HEK293 (cell line): Measurements from ENCODE around the gene NAPB.

Experiments used
- CTCF ChIA-PET: fragments of 350-600 bp; formaldehyde crosslinking; extraction: SDS; loops from one replicate; lab custom pipeline; 2021; ENCODE audit warnings: antibody characterized with exemption; lab: Yijun Ruan, JAX
- POLR2A ChIA-PET: fragments of 300-600 bp; formaldehyde crosslinking; extraction: SDS; loops from one replicate; lab custom pipeline; 2020; ENCODE audit warnings: antibody characterized with exemption, inconsistent platforms; lab: Yijun Ruan, JAX
- H3K27ac ChIP-seq: fragments of 200-500 bp; sonication (Bioruptor generic); 2 replicates; pipeline ENCODE4 v1.5.1; 2014; ENCODE audit warnings: low read depth, low read length, control low read depth, inconsistent platforms; ENCODE audit errors: extremely low read depth
- H3K36me3 ChIP-seq, 2 experiments: fragments of 200-500 bp in 1 of 2; sonication (Bioruptor generic) in 1 of 2; 1 replicate in 1 of 2; 2 replicates in 1 of 2; pipeline ENCODE4 v1.5.1; 2014 to 2017; ENCODE audit warnings: inconsistent platforms in 2 of 2, low read length in 2 of 2; ENCODE audit not compliant: control insufficient read depth in 2 of 2, insufficient read depth in 1 of 2
- H3K4me1 ChIP-seq: fragments of 200-500 bp; sonication (Bioruptor generic); 2 replicates; pipeline ENCODE4 v1.5.1; 2014; ENCODE audit warnings: mild to moderate bottlenecking, low read length, inconsistent platforms; ENCODE audit not compliant: control insufficient read depth, insufficient read depth
- H3K4me3 ChIP-seq: 2 replicates; pipeline ENCODE4 v1.5.1; 2011; ENCODE audit warnings: low read depth, mild to moderate bottlenecking, control low read depth, low read length, moderate library complexity
- H3K9me3 ChIP-seq: fragments of 200-500 bp; sonication (Bioruptor generic); 2 replicates; pipeline ENCODE4 v1.5.1; 2014; ENCODE audit warnings: low read depth, low read length, inconsistent platforms; ENCODE audit not compliant: control insufficient read depth, insufficient read depth
- FEZF1 ChIP-seq: fragments of 450-650 bp; formaldehyde crosslinking; IDR thresholded peaks from 2 replicates; pipeline ENCODE4 v1.5.1; 2016; ENCODE audit warnings: missing biosample characterization, missing genetic modification characterization
- GFI1B ChIP-seq: fragments of 450-650 bp; formaldehyde crosslinking; IDR thresholded peaks from 2 replicates; pipeline ENCODE4 v1.5.1; 2016; ENCODE audit warnings: missing biosample characterization, missing genetic modification characterization
- GLIS1 ChIP-seq: fragments of 450-650 bp; formaldehyde crosslinking; IDR thresholded peaks from 2 replicates; pipeline ENCODE4 v1.5.1; 2016; ENCODE audit warnings: missing biosample characterization, missing genetic modification characterization
- KLF16 ChIP-seq: fragments of 450-650 bp; formaldehyde crosslinking; IDR thresholded peaks from 2 replicates; pipeline ENCODE4 v1.5.1; 2017; ENCODE audit warnings: missing biosample characterization, missing genetic modification characterization
- MYNN ChIP-seq: fragments of 450-650 bp; formaldehyde crosslinking; IDR thresholded peaks from 2 replicates; pipeline ENCODE4 v1.5.1; 2016; ENCODE audit warnings: missing biosample characterization, missing genetic modification characterization, borderline replicate concordance
- SALL2 ChIP-seq: fragments of 450-650 bp; formaldehyde crosslinking; IDR thresholded peaks from 2 replicates; pipeline ENCODE4 v1.5.0; 2017; ENCODE audit warnings: missing biosample characterization, mild to moderate bottlenecking, missing genetic modification characterization, borderline replicate concordance
- ZBTB11 ChIP-seq: fragments of 450-650 bp; formaldehyde crosslinking; conservative IDR thresholded peaks from 2 replicates; pipeline ENCODE4 v1.5.1; 2016; ENCODE audit warnings: low read depth, missing biosample characterization, missing genetic modification characterization
- ZNF138 ChIP-seq: fragments of 450-650 bp; formaldehyde crosslinking; IDR thresholded peaks from 2 replicates; pipeline ENCODE4 v1.5.1; 2016; ENCODE audit warnings: missing biosample characterization, missing genetic modification characterization, borderline replicate concordance
- ZNF311 ChIP-seq: fragments of 450-650 bp; formaldehyde crosslinking; IDR thresholded peaks from 2 replicates; pipeline ENCODE4 v1.5.1; 2017; ENCODE audit warnings: missing biosample characterization, missing genetic modification characterization, borderline replicate concordance
- ZNF354C ChIP-seq: fragments of 450-650 bp; formaldehyde crosslinking; IDR thresholded peaks from 2 replicates; pipeline ENCODE4 v1.5.1; 2016; ENCODE audit warnings: missing biosample characterization, missing genetic modification characterization, low read depth, borderline replicate concordance
- ZNF426 ChIP-seq: fragments of 450-650 bp; formaldehyde crosslinking; IDR thresholded peaks from 2 replicates; pipeline ENCODE4 v1.5.1; 2017; ENCODE audit warnings: missing biosample characterization, missing genetic modification characterization, mild to moderate bottlenecking, inconsistent platforms, moderate library complexity
- ZNF518A ChIP-seq: fragments of 450-650 bp; formaldehyde crosslinking; conservative IDR thresholded peaks from 2 replicates; pipeline ENCODE4 v1.5.1; 2016; ENCODE audit warnings: low read depth, missing biosample characterization, missing genetic modification characterization
- ZNF530 ChIP-seq: fragments of 450-650 bp; formaldehyde crosslinking; IDR thresholded peaks from 2 replicates; pipeline ENCODE4 v1.5.1; 2016; ENCODE audit warnings: low read depth, missing biosample characterization, missing genetic modification characterization
- ZNF558 ChIP-seq: fragments of 450-650 bp; formaldehyde crosslinking; IDR thresholded peaks from 2 replicates; pipeline ENCODE4 v1.5.1; 2016; ENCODE audit warnings: missing biosample characterization, missing genetic modification characterization
- ZNF585B ChIP-seq: fragments of 450-650 bp; formaldehyde crosslinking; IDR thresholded peaks from 2 replicates; pipeline ENCODE4 v1.5.1; 2016; ENCODE audit warnings: missing biosample characterization, missing genetic modification characterization
- ZNF596 ChIP-seq: fragments of 450-650 bp; IDR thresholded peaks from 2 replicates; pipeline ENCODE4 v1.5.0; 2018; ENCODE audit warnings: missing biosample characterization, mild to moderate bottlenecking, missing genetic modification characterization, moderate library complexity
- ZNF600 ChIP-seq: fragments of 450-650 bp; formaldehyde crosslinking; IDR thresholded peaks from 2 replicates; pipeline ENCODE4 v1.5.1; 2016; ENCODE audit warnings: missing biosample characterization, missing genetic modification characterization
- ZNF692 ChIP-seq: fragments of 450-650 bp; formaldehyde crosslinking; IDR thresholded peaks from 2 replicates; pipeline ENCODE4 v1.5.1; 2016; ENCODE audit warnings: missing biosample characterization, missing genetic modification characterization
- ZNF785 ChIP-seq: fragments of 450-650 bp; formaldehyde crosslinking; IDR thresholded peaks from 2 replicates; pipeline ENCODE4 v1.5.1; 2016; ENCODE audit warnings: missing biosample characterization, missing genetic modification characterization
- ZSCAN18 ChIP-seq: fragments of 450-650 bp; formaldehyde crosslinking; IDR thresholded peaks from 2 replicates; pipeline ENCODE4 v1.5.1; 2016; ENCODE audit warnings: missing biosample characterization, missing genetic modification characterization

The NAPB gene

GRCh38 chr20:23340524-23340923 lies 80.8 kb downstream of the NAPB start (continued):
- no peak for TF ChIP-seq ZNF558 (tag by site-specific recombination)
- no peak for TF ChIP-seq MYNN
- TF ChIP-seq GLIS1 (tag by site-specific recombination), result no peak
- TF ChIP-seq ZSCAN18 (tag by site-specific recombination), result no peak
- no peak for TF ChIP-seq ZBTB11
- TF ChIP-seq ZNF596 (tag by site-specific recombination), result no peak

- ChIA-PET CTCF (interaction anchor here (0.6 to 4.9 kb wide), 23 partner anchors 9 to 1005 kb away, joined by 3 to 57 read pairs (median 7); no protein-coding TSS in a partner anchor), POLR2A (interaction anchor here (1.3 to 2.7 kb wide), 2 partner anchors 10 to 18 kb away, joined by 4 to 10 read pairs; partner anchors contain the start of gene NXT1)
- Histone ChIP-seq H3K27ac (no peak overlapping the region), H3K4me1 (no peaks in the 10 kb centered on the region), H3K4me3 (no peak overlapping the region), H3K9me3 (no peaks in the 10 kb centered on the region), H3K36me3 (no peaks in the 10 kb centered on the region)
- TF ChIP-seq ZNF692 (tag by site-specific recombination), result no peak
- TF ChIP-seq ZNF785 (tag by site-specific recombination), result no peak
- TF ChIP-seq GFI1B (tag by site-specific recombination), result no peak
- TF ChIP-seq ZNF585B (tag by site-specific recombination), result no peak
- TF ChIP-seq SALL2 (tag by site-specific recombination), result no peak
- no peak for TF ChIP-seq ZNF600 (tag by site-specific recombination)
- TF ChIP-seq ZNF354C (tag by site-specific recombination), result no peak
- TF ChIP-seq ZNF518A, result no peak
- no peak for TF ChIP-seq ZNF311
- TF ChIP-seq KLF16 (tag by site-specific recombination), result no peak
- TF ChIP-seq ZNF138 (tag by site-specific recombination), result no peak
- TF ChIP-seq FEZF1 (tag by site-specific recombination), result no peak
- TF ChIP-seq ZNF426 (tag by site-specific recombination), result no peak
- no peak for TF ChIP-seq ZNF530 (tag by site-specific recombination)
Measured at GRCh38 chr20:23339986-23340385, 81.3 kb downstream of the NAPB start.
